GOT3 (cell line): ENCODE data around the gene ZNF280B.
"Not testable (repeated sequence)": the region's sequence is repeated elsewhere in the genome, so short reads cannot be mapped to it uniquely, and the experiment has no call there.

ENCODE experiments used
- DNase-seq: peaks from one replicate; lab custom pipeline; 2025; ENCODE audit warnings: mixed read lengths; lab: John Stamatoyannopoulos, UW

The ZNF280B gene

GRCh38 chr22:22464541-22465054 is 43.9 kb downstream of the ZNF280B start:
- no peak for DNase-seq

GRCh38 chr22:22463855-22464540 is 44.5 kb downstream of the ZNF280B start:
- peak; percentile 16 for DNase-seq

DNA sequence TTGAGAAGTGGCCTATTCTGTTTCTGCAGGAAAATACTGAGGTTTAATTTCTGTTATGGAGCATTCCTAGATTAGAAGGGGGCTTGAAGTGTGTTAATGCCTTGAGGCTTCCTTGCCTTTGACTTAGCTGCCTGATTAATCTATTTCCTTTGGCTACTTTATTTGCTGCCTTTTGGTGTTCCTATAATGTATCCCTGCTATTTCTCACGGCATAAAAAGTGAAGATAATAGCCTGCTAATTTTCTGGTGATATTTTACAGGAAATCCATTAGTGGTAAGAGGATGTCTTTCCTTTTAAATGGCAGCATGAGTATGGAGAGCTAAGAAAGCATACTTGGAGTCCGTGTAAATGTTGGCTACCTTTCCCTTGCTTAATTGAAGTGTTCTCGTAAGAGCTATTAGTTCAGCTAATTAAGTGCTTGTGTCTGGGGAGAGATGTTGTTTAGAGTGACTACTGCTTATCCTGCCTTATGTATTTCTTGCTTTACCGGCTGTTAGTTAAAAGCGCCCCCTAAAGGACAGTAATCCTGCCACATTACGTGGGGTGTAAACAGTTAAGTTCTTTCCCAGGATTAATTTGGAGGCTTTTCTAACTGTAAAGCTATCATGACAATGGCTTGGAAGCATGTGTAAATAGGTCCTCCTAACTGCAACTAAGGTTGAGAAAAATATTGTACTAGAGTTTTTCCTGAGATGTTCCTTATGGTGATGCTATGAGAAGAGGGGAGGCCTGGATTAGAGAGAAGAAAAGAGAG is 45.6 kb downstream of the ZNF280B start:
- no peak for DNase-seq

GRCh38 chr22:22461583-22461982 is 47.0 kb downstream of the ZNF280B start:
- DNase-seq: no peak

DNA sequence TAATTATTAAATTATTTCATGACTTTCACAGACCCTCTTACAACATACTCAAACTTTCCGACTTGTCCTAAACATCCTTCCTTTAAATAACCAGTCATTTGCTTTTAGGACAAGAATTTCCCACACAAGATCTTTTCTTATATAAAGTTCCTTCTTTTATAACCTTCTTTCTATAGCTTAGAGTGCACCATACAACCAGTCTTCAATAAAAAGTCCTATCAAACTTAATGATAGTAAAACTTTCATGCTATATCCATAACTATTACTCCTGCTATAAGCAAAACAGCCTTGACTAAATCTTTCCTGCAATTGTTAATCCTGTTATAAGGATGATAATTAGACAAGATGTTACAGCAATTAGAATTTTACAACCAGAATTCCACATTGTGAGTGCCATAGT is 47.4 kb downstream of the ZNF280B start:
- DNase-seq: no peak

DNA sequence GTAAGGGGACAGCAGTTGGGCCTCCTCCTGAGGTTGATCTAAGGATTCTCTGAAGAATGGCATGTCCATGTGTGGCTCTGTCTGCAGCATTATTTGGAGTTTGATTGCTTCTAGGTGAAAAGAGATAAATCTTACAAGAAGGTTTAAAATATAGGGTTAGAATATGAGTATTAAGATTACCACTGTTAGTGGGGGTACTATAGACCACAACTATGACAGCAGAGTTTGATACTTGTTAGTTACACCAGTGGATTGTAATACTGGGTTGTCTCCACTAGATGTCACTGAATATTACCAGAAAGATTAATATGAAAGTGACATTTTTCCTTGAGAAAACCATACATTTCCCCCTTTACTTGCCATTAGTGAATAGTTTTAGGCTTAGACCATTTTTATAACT is 47.9 kb downstream of the ZNF280B start:
- no peak for DNase-seq

DNA sequence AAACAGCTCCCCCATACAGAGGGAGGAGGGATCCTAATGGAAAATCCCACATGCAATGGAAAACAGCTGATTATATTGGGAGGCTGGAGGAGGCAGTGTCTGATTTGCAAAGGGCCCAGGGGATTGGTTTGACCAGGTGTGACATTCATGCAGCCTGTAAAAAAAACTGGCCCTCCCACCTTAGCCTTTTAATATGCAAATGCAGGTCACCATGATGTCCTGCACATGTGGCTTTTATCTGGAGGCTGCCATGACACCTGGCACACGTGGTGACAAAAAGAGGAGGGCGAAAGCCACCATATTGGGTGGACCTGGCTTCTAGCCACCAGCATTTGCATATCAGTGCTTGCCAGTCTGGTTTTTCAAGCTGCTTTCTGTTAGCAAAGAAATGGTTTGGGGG is 48.5 kb downstream of the ZNF280B start:
- no peak for DNase-seq

DNA sequence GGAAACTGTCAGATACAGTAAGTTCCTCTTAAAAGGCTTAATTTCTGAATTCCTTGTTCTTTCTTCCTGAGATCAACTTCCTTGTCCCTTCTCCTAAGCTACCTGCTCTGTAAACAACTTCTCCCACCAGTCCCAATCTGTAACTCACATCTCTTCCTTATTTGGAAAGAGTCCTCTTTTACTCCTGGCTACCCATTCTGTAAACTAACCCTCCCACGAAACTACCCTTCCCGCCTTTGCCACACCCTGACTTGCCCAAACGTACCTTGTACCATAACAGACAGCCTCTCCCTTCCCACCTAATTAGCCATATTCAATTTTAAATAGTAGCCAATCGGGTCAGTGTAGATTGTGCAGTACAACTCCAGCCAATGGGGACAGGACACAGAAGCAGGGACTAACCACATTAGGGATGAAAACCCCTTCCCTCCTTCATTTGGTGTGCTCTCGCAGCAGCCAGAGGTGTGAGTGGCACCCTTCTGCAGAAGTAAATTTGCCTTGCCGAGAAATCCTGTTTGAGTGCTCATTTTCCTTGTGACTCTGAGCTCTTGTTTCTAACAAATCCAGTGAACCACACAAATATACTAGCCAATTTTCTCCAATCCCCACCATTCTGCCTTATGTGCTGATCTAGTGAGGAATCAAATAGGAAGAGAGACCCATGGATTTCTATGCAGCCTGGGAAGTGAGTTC is 49.5 kb downstream of the ZNF280B start:
- no peak for DNase-seq

- DNase-seq: no peak
These were observed 50.2 kb downstream of the ZNF280B start for GRCh38 chr22:22458387-22458786.

DNA sequence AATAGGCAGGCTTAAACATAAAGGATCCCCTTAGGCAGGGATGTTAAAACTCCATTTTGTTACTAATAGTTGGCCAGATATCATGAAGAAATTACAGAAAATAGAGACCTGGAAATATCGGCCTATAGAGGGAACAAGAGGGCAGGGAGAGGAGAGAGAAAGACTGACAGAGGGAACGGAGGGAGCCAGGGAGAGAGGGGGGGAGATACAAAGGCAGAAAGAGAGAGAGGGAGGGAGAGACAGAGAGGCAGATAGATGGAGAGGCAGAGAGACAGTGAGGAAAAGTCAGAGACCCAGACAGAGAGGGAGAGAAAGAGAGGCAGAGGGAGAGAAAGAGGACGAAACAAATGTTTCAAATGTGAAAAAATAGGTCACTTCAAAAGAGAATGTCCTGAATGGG is 53.5 kb downstream of the ZNF280B start:
- no peak for DNase-seq

DNA sequence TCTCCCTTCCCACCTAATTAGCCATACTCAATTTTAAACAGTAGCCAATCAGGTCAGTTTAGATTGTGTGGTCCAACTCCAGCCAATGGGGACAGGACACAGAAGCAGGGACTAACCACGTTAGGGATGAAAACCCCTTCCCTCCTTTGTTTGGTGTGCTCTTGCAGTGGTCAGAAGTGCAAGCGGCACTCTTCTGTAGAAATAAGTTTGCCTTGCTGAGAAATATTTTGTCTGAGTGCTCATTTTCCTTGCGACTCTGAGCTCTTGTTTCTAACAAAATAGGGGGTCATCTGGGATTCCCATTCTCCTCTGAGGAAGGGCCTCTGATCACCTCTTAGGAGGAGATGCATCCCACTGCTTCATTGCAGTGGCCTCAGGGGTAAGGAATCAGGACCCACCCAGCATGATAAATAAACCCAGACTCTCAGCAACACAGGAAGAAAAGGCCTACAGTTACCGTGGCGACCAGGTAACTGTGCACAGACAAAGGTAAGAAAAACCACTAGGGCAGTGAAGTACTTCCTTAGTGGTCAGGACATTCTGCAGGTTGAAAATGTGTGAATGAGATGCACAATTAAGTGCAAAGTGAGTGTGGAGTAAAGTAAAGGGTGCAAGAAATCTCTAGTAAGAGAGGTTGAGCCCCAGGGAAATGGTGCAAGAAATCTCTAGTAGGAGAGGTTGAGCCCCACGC is 55.4 kb downstream of the ZNF280B start:
- DNase-seq: no peak

DNA sequence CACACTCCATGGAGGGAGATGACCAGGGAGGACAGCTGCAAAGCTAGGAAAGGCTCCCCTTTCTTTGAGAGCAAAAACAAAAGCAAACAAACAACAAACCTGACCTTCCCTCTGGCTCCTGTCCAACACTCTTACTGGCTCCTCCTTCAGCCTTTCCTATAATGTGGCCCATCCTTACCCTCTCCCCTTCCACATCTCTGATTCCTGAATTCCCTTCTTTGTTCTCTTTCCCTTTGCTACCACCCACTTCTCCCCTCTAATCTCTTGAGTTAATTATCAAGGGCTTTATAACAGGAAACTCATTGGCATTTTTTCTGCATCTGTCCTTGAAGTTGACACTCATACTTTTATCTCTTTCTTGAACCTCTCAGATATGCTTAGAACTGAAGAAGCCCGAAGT is 56.3 kb downstream of the ZNF280B start:
- no peak for DNase-seq

GRCh38 chr22:22450343-22450839 is 58.2 kb downstream of the ZNF280B start:
- no peak for DNase-seq

DNA sequence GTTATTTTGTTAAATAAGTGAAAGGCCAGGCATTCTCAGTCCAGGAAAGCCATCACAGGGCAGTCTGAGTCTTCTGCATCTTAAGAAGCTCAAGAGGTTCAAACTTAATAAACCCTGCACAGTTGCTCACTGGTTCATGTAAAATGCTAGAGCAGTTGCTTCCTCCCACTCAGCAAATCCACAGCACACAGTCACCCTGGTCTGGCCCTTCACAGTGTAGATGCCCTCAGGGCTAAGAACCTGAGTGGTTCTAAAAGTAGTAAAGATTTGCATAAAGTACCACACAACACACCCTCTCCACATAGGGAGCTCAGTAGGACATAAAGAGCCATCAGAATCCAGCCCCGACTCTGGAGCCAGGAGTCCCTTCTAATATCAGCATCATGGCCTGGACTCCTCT is 58.7 kb downstream of the ZNF280B start:
- DNase-seq: no peak

- no peak for DNase-seq
These were observed 62.0 kb downstream of the ZNF280B start for GRCh38 chr22:22446517-22446916.

DNA sequence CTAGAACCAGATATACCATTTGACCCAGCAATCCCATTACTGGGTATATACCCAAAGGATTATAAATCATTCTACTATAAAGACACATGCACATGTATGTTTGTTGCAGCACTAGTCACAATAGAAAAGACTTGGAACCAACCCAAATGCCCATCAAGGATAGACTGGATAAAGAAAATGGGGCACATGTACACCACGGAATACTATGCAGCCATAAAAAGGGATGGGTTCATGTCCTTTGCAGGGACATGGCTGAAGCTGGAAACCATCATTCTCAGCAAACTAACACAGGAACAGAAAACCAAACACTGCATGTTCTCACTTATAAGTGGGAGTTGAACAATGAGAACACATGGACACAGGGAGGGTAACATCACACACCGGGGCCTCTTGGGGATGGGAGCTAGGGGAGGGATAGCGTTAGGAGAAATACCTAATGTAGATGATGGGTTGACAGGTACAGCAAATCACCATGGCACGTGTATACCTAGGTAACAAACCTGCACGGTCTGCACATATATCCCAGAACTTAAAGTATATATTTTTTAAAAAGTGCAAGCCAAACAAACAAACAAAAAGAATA is 64.4 kb downstream of the ZNF280B start:
- not testable (repeated sequence) for DNase-seq

GRCh38 chr22:22442928-22443709 is 65.4 kb downstream of the ZNF280B start:
- no peak for DNase-seq

DNA sequence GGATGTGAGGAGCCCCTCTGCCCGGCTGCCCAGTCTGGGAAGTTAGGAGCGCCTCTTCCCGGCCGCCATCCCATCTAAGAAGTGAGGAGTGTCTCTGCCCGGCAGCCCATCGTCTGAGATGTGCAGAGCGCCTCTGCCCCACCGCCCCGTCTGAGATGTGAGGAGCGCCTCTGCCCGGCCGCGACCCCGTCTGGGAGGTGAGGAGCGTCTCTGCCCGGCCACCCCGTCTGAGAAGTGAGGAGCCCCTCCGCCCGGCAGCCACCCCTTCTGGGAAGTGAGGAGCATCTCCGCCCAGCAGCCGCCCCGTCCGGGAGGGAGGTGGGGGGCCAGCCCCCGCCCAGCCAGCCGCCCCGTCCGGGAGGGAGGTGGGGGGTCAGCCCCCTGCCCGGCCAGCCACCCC is 66.9 kb downstream of the ZNF280B start:
- DNase-seq: not testable (repeated sequence)

DNA sequence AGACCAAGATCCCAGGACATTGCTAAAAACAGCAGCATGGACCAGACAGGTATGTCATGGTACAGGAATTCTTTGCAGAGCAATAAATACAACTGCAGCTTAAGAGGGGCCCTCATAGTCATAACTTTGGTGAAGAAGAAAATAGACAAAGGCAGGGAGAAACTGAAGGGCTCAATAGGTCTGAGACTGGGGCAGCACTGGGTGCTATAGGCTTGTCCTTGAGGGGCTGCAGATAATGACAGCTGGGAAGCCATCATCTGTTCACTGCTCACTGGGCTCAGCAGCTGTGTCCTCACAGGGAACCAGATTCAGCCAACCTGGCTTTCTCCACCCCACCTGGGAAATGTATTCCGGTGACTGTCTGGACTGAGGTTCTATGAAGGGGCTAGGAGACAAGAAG is 68.4 kb downstream of the ZNF280B start:
- no peak for DNase-seq
